NCI-H345 (cell line): ENCODE data around the gene KCND3.
A peak's percentile ranks its signal among the peaks of the same experiment; 100 is the strongest.

Experiments used
- DNase-seq: peaks from one replicate; lab custom pipeline; 2025; lab: John Stamatoyannopoulos, UW

KCND3 gene

DNA sequence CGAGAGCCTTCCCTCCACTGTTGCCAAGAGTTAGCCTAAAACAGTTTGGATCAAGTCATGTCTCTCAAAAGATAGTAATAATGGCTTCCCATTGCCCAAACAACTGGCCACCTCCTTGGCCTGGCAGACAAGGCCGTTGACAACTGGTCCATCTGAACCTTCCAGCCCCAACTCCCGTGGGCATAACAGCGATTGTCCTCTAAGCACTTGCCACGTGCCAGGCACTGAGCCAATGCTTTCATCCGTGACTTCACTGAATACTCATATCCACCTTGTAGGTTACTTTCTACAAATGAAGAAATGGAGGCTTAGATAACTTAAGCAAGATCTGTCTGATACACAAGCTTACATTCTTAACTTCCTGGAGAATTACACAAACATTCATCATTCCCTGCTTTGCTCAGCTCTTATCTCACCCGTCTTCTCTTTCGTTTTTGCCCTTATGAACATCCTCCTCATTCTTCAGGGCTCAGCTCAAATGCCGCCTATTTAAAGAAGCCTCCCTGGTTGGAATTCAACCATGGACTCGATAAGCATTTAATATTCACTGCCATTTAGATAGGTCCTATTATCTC is 106.4 kb downstream of the KCND3 start:
- DNase-seq = peak; percentile 32

DNA sequence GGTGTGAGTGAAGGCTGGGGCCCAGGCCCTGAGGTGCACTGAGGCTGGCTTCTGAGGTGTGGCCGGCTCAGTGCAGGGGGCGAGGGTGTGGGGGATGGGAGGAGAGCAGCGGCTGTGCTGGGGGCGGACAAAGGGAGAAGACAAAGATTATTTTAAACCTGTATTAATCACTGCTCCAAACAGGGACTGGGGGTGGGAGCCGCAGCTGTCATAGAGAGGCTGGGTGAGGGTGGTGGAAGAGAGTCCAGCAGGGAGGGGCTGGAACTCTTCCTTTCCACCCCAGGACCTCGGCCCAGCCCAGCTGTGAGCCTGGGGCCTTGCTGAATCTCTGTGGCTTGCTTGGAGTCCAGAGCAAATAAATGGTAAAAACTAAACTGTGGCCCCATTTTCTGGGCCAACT is 106.9 kb downstream of the KCND3 start:
- DNase-seq = no peak

DNA sequence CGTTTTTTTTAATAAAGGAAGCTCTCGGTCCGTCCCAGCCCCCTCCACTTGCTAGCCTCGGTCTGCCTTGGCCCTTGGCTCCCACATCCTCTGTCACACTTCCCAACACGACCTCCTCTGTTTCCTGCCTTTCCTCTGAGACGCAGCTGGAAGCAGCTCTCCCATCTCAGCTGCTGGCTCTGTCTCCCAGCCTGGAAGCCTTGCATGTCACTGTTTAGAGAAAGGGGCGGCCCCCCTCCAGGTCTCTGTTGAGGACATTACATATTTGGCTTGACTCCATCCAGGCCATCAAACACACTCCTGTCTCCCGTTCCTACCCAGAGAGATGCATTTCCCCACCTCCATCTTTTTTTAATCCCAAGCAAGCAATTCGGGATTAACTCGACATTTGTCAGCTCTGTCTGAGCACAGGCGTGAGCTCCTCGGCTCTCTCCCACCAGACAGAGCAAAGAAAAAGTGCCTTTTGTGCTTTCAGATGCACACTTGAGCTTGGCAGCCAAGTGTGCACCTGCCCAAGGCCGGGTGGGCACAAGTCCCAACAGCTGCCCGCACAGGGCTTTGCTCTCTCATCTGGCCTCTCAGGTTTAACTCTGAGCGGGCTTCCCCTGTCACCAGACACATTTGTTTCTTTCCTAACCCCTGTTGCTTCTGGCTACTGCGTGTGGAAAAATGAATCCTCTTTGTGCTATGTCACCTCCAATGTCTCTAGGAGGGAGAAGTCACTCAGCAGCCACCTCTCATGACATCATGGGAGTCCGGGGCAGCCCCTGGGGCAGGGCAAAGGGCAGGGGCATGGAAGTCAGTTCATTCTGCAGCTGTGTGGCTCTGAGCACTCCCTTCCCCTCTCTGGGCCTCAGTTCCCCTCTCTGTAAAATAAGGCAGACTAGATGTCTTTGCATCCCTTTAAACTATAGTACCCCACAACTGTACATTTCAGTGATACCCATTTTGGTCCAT is 108.3 kb downstream of the KCND3 start:
- DNase-seq = peak; percentile 83

DNA sequence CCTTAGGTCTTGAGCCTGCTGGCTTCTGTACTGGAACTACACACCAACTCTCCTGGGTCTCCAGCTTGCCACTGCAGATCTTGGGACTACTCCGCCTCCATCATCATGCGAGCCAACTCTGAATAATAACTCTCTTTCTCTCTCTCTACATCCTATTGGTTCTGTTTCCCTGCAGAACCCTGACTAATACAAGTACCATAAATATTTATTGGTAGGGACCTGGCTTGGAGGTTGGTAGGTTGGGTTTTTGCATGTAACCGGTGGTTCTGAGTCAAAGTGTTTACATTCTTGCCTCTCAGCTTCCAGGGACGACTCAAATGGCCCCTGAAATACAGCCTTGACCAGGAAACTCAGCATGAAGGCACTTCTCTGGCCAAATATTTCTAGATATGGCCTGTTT is 110.4 kb downstream of the KCND3 start:
- no peak for DNase-seq

DNA sequence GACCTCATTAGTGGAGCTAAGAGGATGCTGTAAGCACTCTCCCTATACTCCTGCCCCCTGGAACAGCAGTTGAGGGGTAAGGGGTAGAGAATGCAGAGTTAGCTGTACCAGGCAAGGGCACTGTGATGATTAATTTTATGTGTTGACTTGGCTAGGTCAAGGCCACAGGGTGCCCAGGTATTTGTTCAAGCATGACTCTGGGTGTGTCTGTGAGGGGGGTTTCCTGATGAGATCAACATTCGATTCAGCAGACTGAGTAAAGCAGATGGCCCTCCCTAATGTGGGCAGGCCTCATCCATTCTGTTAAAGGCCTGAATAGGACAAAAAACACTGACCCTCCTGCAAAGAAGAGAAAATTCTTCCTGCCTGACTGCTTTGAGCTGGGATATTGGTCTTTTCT is 110.8 kb downstream of the KCND3 start:
- no peak for DNase-seq

DNA sequence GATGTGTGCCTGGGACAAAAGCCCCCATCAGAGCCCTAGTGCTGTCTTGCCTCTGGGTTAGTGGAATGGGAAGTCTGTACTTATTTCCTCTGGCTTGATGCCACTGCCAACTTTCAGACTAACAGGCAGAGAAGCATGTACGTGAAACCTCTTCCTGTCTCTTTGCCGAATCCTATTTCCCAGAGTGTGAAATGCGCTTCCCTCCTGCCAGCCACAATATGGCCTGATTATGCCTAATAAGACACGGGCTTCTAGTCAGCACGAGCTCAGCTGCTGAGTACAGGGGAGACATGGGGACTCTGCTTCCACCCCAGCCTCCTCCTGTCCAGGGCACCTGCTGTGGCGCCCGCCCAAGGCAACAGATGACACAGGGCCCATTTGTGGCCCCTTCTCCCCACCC is 111.4 kb downstream of the KCND3 start:
- no peak for DNase-seq

DNA sequence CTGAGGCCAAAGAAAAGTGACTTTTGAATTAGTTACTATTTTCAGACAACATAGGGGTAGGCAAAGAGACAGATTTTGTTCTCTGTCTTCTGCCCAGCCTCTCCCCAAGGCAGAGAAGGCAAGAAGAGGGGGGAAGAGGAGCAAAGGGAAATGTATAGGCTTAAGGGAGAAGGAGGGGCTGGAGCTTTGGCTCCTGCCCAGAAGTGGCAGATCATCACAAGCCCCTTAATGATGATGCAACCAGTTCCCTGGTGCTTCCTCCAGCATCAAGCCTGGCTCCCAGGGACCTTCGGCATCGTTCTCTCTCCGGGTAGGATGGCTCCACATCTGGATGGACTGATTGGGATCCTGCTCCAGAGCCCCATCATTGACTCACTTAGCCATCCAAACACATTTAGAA is 112.8 kb downstream of the KCND3 start:
- DNase-seq = no peak

DNA sequence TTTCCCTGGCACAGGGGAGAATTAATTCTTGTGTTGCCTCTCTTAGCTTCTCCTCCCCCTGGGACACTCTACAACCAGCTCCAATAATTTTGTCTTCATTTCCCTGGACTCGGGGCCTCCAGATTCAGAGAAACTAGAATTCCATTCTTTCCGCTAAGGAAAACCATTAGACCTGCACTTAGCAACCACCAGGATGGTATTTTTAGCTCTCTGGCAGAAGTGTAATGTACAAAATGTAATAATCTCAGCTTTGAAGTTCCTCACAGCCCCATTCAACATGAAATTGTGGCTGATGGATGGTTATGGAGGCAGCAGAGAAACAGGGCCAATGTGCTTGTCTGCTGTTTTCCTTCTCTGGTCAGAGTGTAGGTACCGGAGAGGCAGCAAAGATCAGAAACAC is 113.8 kb downstream of the KCND3 start:
- no peak for DNase-seq

DNA sequence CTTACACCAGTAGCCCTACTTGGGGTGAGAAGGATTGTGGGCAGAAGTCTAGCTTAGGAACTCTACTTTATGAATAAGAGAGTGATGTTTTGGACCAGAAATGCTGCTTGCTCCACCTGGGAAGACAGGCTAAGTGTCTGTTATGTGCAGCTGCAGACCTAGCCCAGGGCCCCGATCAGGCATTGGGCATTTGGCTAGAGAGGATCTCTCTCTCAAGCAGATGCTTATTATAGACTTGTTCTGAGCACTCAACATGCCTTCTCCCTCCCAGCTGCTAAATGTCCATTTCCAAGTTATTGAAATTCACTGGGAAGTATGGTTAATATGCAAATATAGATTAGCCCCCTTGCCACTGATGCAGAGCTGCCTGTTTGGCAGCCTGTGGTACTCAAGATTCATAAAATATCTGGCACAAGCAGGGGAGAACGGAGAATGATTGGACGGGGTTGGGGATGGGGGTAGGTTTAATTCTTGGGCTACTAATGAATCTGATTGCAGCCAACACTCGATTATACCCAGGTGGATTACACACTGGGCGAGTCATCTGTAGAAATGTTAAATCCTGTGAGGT is 115.9 kb downstream of the KCND3 start:
- no peak for DNase-seq

DNA sequence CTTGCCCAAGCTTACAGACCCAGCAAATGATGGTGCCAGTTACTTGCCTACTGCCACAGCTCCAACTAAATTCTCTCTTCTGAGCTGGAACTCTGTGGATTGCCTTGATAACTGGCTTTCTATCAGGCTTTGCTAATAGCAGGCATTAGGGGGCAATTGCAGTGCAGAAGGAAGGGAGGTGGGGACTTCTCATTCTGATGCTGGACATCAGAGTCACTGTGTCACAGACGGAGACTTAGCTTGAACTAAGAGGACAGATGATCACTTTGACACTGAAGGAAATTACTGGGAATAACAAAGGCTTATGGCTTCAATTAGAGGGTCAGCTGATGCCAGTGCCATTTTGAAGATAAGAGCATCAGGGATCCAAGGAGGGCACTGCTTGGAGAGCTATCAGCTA is 119.3 kb downstream of the KCND3 start:
- DNase-seq = no peak

DNA sequence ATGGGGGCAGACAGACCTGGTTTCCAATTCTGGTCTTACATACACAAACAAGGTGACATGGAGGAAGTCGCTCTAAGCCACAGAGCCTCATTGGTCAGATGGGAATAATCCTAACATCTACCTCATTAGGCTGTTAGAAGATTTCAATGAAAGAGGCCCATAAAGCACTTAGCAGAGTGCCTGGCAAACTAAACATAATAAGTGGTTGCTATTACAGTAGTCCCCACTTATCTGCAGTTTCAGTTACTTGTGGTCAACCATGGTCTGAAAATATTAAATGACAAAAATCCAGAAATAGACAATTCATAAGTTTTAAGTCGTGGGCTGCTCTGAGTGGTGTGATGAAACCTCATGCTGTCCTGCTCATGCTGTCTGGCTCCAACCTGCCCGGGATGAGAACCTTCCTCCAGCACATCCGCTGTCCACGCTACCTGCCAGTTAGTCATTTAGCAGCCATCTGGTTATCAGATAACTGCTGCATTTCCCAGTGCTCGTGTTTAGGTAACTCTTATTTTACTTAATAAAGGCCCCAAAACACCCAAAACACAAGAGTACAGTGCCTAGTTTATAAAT is 121.5 kb downstream of the KCND3 start:
- DNase-seq = no peak

DNA sequence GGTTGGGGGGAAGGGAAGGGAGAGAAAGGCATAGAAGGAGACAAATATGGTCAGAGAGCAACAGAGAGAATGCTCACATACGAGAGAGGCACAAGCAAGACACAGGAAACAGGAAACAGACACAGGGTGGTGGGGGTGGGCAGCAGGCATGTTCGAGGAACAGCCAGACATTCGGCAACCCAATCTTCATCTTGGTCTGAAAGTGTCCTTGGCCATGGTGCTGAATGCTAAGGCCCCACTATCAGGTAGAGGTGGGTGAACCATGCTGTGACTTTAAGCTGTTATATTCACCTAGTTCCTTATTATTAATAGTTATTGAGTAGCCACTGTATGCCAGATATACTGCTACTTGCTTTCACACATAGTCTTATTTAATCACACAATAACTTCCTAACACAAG is 124.6 kb downstream of the KCND3 start:
- no peak for DNase-seq

DNA sequence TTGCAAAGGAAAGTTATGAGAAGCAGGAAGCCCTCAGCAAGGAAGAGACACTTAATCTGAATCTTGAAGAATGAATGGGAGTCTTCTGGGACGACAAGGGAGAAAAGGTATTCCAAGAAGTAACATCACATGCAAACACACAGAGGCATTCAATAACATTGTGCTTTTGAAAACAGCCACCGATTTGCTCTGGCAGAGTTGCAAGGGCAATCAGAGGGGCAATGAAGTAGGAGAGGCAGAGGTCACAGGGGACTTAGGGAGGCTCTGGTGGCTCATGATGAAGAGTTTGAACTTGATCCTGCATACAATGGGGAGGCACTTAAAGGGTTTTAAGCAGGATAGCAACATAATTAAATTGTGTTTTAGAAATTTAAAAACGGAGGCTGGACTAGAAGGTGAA is 126.1 kb downstream of the KCND3 start:
- DNase-seq = no peak

DNA sequence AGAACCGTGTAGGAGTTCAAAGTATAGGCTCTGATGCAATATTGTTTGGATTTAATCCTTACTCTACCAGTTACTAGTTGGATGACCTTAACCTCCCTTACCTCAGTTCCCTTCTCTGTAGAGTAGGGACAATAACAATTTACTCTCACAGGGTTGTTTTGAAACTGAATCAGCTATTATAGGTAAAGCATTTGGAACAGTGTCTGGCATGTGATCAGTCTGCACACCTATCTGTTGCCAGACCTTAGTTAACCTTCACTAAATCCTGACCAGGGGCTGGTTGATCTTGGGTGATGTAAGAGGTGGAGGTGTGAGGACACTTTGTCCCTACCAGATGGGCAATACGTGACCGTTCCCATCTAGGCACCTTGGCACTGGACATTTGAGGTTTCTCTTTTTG is 126.9 kb downstream of the KCND3 start:
- no peak for DNase-seq

DNA sequence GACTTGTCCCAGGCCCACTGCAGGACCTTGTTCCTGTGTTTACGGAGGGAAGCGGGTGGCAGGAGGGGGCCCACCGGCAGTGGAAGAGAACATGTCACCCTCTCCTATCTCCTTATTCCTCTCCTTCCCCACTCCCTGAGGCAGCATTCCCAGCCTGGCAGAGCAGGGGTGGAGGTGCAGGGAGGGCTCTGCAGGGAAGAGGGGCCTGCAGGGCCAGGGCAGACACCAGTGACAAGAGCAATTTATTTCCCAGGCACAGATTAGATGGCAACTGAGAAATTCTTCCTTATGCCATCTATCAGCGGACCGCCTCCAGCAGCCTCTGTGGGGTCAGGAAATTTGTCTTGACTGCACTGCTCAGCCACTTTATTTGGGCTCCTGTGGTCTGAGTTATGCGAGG is 127.9 kb downstream of the KCND3 start:
- DNase-seq = no peak

DNA sequence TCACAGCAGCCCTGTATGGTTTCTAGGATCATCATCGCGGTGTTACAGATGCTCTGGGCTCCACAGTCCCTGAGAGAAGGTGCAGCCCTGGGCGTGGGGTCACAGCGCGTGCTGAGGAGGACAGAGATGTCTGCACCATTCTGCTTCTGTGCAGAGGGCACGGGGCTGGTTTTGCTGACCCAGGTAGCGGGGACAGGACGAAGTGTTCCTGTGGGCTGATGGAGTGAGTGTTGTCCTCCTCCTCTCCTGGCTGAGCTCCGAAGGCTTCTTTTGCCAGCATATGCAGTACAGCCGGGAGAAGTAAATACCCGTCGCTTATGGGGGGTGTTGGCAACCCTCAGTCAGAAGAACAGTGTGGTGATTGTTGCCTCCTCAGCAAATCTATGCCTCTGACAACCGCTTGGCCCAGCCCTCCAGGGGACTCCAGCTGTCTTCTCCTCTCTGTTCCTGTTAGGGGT is 132.2 kb downstream of the KCND3 start:
- no peak for DNase-seq

DNA sequence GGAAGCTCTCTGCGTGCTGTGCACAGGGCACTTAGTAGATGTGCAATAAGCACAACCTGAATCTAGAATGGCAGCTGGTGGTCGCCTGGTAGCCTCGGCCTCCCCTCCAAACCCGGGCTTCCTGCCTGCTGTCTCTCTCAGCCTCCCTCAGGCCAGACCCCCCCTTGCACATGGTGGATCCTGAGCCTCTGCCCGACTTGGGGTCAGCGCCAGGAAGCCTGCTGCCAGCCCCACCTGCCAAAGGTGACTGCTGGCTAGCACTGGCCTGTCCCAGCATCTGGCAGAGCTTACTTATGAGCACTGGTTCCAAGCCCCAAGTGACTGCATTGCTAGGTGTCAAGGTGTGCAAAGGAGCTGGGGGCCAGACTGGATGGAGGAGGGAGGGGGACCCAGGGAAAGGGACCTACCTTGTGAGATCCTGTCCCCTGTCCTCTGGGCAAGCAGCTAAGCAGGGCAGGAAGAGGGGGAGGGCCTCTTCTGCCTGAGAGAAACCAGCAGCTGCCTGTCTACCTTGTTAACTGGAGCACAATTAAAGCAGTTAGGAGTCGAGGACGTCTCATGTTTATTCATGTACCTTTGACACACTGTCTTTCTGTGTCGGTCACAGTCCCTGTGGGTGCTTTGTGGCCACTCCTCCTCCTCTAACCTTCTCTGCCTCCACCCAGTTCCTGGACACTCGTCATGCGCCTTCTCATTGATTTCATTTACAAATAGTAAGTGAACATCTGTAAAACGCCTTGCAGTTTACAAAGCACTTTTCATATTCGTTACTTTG is 132.9 kb downstream of the KCND3 start:
- DNase-seq = peak; percentile 48

DNA sequence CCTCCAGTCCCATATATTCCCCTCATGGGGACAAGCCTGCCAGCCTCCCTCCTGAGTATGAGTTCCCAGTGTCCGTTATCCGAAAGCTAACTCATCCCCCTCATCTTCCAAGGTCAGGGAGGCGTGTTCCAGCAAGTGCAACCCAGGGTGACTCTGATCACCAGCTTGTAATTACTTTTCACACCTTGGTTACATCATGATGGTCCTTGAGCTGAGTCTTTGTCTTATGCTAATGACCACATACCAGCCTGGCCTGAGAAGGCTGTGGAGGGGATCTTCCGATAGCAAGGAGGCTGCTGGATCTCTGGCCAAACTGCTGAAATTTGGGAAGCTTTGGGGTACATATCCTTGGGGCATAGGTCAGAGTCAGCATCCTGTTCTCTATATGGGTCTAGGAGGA is 134.2 kb downstream of the KCND3 start:
- DNase-seq = no peak

DNA sequence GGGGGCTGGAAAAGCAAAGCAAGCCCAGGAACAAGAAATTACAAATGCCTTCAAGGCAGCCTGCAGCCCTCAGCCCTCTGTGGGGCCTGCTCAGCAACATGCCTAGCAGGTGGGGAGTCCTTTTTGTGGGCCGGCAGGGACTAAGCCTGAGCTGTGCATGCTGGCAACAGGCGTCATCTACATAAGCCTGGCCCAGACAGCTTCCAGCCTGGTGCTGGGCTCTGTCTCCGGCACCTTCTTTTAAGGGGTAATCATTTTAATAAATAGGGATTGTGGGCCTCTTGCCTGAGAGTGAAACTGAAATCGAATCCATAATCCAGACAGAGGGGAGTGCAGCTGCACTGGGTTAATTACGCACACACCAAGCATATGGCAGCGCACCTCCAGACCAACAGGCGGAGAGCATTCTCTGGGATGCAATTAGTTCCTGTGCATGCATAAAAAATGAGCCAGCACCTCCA is 137.2 kb downstream of the KCND3 start:
- no peak for DNase-seq

DNA sequence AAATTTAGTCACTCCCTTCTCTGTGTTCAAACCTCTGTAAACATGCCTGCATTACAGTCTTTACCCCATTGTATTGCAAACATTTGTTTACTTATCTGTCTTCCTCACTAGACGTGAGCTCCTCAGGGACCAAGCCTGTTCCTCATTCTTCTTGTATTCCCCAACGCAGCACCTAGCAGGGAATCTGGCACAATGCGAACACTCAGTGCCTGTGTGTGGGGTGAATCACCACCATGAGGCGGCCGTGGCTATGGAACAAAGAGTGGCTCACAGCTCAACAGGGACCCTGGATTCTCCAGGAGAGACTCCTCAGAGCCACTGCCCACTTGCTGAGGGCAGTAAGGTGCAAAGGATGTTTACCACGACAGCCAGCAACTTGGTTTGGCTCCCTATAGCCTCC is 137.9 kb downstream of the KCND3 start:
- peak; percentile 23 for DNase-seq

DNA sequence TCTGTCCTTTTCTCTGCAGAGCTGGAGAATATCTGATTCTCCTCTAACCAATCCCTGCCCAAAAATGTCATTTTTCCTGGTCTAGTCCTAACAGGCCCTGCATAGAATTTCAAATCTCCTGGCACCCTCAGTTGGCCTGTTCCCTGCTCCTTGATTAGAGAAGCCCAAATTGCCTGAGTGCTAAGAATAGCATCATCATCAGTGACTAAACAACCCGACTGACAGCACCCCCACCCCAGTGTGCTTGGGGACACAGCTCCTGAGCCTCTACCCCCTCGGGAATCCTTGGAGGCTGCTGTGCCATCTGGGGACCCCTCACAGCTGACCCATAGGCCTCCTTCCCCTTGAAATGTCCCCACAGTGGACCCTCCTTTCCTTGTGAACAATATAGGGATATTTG is 139.4 kb downstream of the KCND3 start:
- DNase-seq = no peak
